ENCODE results near the gene TLX1.

Gene TLX1

GRCh38 chr10:101097881-101098280 lies 33.2 kb upstream of the TLX1 start:
- no peak for DNase-seq (ENCODE audit: extremely low read depth, low read depth)
- no peak for TF ChIP-seq CTCF (IDR thresholded peaks at IDR 0.05; ENCODE audit: low read depth, low read length)

- DNase-seq (ENCODE audit: extremely low read depth, low read depth) = no peak
- no peak for TF ChIP-seq CTCF (IDR thresholded peaks at IDR 0.05; ENCODE audit: low read depth, low read length)
These were observed 31.2 kb upstream of the TLX1 start for GRCh38 chr10:101099901-101100300.

GRCh38 chr10:101101372-101101881 lies 29.7 kb upstream of the TLX1 start:
- no peak for DNase-seq (ENCODE audit: extremely low read depth, low read depth)
- TF ChIP-seq CTCF (IDR thresholded peaks at IDR 0.05; ENCODE audit: low read depth, low read length) = no peak

GRCh38 chr10:101103430-101103829 lies 27.7 kb upstream of the TLX1 start:
- no peak for TF ChIP-seq CTCF (IDR thresholded peaks at IDR 0.05; ENCODE audit: low read depth, low read length)
- no peak for DNase-seq (ENCODE audit: extremely low read depth, low read depth)

GRCh38 chr10:101106351-101106750 lies 24.7 kb upstream of the TLX1 start:
- TF ChIP-seq CTCF (IDR thresholded peaks at IDR 0.05; ENCODE audit: low read depth, low read length) = no peak

GRCh38 chr10:101107771-101108170 lies 23.3 kb upstream of the TLX1 start:
- no peak for DNase-seq (ENCODE audit: extremely low read depth, low read depth)
- no peak for TF ChIP-seq CTCF (IDR thresholded peaks at IDR 0.05; ENCODE audit: low read depth, low read length)

More at GRCh38 chr10:101106351-101106750, 24.7 kb upstream of the TLX1 start:
- DNase-seq (ENCODE audit: extremely low read depth, low read depth) = no peak

- DNase-seq (ENCODE audit: extremely low read depth, low read depth) = no peak
- TF ChIP-seq CTCF (IDR thresholded peaks at IDR 0.05; ENCODE audit: low read depth, low read length) = no peak
These were observed 20.1 kb upstream of the TLX1 start for GRCh38 chr10:101110856-101111523.

All from AG09319 (cell line).